Measurements from ENCODE around the gene ADARB1.

DNA sequence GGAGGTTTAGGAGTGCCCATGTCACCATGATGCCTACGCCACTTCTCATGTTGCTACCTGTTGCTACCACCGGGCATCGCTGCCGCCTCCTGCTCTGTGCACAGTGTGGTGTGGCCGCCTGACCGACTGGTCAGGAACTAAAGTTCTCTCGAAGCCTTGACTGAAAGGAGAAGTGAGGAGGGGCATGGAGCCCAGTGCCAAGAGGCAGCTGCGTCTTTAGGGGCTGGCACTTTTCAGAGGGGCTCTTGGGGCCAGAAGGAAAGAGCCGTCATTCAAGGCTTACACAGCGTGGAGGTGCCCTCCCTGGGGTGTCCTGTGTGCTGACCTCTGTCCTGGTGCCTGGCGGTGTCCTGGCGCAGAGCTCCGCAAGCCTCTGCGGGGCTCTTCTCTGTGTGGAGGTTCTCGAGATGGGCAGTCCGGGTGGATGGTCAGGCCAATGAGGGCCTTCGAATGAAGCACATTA lies 57.2 kb downstream of the ADARB1 start:
- no peak for TF ChIP-seq CTCF (tag by site-specific recombination; IDR thresholded peaks at IDR 0.05)
- TF ChIP-seq ZNF280D (tag by site-specific recombination; IDR thresholded peaks at IDR 0.05): no peak
- no peak for TF ChIP-seq ZNF747 (tag by site-specific recombination; IDR thresholded peaks at IDR 0.05)
- TF ChIP-seq ZFP41 (tag by site-specific recombination; IDR thresholded peaks at IDR 0.05; ENCODE audit: borderline replicate concordance): no peak
- TF ChIP-seq PRDM2 (tag by site-specific recombination; IDR thresholded peaks at IDR 0.05; ENCODE audit: borderline replicate concordance): no peak
- no peak for TF ChIP-seq ZBTB20 (tag by site-specific recombination; IDR thresholded peaks at IDR 0.05)
- no peak for TF ChIP-seq ZNF266 (tag by site-specific recombination; IDR thresholded peaks at IDR 0.05; ENCODE audit: low read depth)
- no peak for TF ChIP-seq ZBTB7A (tag by site-specific recombination; IDR thresholded peaks at IDR 0.05; ENCODE audit: low read depth)
